Activated CD4-positive, alpha-beta T cell treated with anti-CD3 and anti-CD28 coated beads, Interleukin-10, Interleukin-2, amounts not matched to agents 100 ng/mL and 50 ng/mL, durations not matched to agents 16 hours and 8 hours (primary cell): ENCODE data around the gene EML3.
A peak's percentile ranks its signal among the peaks of the same experiment; 100 is the strongest.
"Not testable (repeated sequence)": the region's sequence is repeated elsewhere in the genome, so short reads cannot be mapped to it uniquely, and the experiment has no call there.

Experiments
- DNase-seq: peaks from one replicate; pipeline ENCODE4 v3.0.0-alpha.2; 2020

The EML3 gene

DNA sequence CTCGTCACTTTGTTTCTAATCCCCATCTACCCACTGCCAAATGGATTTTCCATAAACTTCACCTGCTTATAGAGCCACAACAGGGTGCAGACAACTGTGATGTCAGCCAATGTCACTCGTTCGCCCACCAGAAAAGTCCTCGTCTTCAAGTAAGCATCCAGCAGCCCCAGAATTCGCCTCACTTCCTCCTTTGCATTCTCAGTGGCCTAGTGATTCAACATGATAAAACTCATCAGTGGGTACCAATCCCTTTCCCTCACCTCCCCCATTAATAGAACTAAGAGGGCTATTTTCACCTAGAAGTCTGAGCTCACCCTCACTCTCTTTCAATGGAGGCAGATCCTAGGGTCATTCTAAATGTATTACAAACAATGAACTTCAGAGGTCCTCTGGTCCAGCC is 41.7 kb downstream of the EML3 start:
- DNase-seq: not testable (repeated sequence)

DNA sequence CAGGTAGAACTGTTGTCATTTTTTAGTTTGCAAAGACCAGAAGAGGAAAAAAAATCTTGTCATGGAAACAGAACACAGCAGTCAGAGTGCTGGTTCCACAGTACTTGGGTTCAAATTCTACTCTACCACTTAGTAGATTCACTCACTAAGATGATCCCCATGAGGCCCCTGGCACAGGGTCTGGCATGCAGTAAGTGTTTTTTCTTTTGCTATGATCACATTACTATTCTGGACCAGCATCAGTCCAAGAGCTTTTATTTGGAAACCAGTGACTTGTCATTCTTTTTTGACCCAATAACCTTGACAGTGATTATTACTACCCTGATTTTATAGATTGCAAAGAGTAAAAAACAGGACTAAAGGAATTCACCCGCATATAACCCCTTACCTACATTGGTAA is 43.0 kb downstream of the EML3 start:
- DNase-seq: no peak

DNA sequence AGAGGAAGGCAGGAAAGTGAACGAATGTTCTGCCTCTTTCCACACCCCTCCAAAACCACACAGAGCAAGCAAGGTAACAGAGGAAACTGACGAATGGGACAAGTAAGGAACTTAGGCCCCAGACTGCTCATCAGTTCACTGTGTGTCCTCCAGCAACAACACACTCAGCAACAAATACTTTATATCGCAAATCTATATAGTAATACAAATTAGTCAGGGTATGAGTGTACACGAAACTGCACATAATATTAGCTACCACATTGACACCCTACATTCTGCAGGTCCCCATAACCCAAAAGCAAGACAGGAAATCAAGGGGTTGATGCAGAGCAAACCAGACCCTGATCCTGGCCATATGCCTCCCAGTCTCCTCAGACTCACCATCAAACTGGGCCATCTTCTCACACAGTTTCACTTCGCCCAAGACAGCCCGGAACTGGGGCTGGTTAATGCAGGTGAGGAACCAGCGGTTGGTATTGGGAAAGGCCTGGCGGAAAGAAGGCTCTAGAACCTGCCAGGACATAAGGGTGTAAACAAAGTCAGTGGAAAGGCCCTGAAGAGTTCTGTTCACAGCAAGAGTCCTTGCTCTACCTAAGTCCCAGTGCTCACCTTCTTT is 45.4 kb downstream of the EML3 start:
- DNase-seq: no peak

DNA sequence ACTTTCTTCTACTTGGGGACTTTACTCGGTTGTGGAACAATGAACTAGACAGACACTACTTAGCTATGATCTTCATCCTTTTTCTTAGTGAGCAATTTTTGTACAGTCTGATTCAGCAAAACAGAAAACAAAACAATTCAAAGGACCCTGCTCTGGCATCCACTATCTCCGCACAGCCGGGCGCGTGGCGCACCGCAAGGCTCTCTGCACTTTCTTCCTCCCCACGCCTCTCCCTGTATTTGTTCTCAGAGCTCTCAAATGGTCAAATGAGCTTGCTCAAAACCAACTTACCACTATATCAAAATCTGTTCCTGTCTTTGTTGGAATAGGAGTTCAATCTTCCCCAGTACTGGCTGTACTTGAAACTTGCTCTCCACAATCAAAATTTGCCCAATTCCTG is 46.3 kb downstream of the EML3 start:
- no peak for DNase-seq

DNA sequence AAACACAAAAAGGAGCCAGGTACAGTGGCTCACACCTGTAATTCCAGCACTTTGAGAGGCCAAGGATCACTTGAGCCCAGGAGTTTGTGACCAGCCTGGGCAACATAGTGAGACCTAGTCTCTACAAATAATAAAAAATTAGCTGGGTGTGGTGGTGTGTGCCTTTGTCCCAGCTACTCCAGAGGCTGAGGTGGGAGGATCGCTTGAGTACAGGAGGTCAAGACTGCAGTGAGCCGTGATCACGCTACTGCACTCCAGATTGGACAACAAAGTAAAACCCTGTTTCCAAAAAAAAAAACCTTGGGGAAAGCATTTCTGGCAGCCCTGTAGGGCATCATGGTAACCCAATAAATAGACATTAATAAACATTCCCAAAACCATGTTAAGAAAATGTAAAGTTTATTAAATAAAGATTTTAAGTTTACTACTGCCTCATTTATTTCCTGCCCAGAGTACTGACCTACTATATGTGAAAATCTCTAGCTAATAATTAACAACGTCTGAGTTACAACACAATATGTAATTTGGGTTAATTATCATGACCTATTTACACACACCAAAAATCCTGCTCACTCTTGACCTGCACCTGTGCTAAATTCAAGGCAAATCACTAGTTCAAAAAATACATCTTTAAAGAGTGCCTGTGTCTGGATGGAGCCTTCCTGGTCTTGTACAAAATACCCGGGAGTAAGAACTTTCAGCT is 47.3 kb downstream of the EML3 start:
- no peak for DNase-seq

DNA sequence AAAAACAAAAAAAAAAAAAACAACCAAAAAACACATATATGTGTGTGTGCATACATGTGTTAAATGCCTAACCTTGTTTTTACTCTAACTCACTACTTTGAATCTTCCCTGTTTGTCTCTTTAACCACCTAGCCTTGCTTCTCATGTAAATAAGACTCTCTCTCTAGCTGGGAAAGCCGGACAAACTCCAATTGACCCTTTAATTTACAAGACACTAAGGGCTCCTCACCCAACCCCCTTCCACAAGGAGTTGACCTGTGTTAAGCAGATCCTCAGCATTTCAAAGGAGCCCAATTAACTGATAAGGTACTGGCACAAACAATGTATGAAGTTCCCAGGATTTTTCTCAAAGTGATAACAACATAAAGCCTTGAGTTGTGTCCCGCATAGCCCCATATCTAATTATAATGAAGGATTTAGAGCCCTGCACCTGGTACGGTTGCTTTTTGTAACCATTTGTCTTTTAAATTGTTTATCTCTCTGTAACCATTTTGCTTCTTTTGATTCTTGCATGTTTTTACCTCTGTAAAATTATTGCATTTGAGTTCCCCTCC is 50.8 kb downstream of the EML3 start:
- DNase-seq: not testable (repeated sequence)

DNA sequence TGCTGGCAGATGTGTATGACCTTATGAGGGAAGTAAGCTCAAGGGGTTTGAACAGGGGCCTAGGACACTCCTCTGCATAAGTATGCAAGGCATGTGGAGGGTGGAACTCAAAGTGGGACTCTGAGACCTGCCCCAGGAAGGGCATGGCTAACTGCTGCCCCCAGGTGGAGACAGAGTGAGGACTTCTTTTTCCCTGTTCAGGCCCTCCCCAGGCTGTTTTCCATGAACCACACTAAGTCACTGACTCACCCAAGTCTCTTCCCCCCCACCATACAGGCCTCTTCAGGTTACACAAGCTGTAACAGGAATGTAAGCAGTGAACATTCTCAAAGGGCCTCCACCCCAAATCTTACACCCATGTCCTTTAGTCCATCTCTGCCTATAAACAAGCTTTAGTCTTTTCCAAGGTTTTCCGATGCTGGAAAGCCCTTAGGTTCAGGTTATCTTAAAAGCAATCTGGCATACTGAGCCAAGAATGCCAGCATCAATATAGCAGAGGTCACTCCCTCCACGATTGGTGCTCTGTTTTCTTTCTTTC is 51.9 kb downstream of the EML3 start:
- DNase-seq: peak; percentile 81

DNA sequence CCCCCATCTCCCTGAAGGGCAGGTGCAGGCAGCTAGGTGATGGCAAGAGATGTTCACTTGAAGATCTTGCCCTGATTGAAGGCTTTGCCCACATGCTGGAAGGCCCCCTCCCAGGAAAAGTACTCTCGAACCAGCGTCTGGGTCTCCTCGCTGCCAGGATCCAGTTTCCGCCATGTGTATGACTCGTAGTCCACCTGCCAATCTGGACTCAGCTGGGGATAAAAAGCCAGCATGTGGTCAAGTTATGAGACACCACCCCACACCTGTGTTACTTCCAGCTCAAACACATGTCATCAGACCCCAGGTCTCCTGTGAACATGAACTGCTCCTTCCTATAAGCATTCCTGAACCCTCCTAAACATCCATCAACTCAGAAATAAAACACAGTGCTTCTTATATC is 52.9 kb downstream of the EML3 start:
- not testable (repeated sequence) for DNase-seq

DNA sequence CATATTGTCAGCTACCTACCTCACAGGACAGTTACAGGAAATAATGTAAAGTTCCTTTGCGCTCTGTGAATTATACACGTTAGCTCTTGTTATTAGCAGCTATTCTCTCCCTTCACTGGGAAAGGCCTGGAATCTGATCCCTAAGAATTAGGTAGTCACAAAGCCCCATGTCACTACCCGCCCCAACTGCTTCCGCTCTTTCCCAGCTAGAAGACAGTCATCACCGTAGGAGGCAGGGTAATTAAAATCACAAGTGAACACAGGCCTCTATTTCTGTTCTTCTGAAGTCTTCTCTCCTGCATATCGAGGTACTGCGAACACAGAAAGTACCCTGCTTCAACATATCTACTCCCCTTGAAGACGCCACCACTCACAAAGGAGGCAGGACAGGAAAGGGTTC is 53.4 kb downstream of the EML3 start:
- DNase-seq: no peak

DNA sequence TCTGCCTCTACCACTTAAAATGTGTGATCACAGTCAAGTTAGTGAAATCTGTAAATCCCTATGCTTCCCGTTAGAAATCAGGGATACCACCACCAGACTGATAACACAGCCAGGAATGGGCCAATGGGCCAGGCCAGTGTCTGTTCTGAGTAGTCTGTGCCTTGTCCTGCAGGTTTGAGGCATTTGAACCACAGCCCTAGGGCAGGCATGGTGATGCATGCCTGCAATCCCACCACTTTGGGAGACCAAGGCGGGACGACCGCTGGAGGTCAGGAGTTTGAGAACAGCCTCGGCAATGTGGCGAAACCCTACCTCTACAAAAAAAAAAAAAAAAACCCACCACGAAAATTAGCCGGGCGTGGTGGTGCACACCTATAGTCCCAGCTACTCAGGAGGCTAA is 53.9 kb downstream of the EML3 start:
- DNase-seq: no peak

DNA sequence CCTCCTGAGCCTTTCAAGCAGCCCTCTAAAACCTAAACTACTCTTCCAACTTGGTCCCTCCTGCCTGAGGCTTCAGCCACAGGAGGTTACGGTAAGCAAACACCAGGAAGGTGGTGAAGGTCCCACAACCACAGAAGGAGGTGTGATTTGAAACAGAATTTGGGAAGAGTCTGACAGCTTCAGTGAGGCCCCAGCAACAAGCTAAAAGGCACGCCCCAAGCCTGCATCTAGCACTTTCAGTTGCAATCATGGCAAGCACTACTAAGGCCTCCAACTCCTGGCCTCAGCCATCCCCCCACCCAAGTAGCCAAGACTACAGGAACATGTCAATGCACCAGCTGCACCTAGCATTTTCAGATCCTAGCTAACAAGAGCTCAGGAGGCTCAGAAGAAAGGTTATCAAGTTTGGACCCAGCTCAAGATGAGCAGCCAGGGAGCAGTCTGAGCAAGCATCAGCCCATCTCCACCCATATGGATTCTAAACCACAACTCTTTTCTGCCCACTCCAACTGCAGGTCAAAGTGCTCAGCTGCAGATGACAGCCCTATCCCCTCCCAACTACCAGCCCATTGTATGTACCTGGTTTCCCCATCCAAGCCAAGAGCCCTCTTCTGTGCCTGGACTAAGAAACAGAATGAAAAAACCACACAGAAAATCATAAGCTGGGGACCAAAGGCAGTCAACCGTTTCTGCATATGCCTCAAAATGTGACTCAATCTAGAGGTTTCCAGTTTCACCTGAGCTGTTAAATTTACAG is 55.5 kb downstream of the EML3 start:
- DNase-seq: peak; percentile 95

DNA sequence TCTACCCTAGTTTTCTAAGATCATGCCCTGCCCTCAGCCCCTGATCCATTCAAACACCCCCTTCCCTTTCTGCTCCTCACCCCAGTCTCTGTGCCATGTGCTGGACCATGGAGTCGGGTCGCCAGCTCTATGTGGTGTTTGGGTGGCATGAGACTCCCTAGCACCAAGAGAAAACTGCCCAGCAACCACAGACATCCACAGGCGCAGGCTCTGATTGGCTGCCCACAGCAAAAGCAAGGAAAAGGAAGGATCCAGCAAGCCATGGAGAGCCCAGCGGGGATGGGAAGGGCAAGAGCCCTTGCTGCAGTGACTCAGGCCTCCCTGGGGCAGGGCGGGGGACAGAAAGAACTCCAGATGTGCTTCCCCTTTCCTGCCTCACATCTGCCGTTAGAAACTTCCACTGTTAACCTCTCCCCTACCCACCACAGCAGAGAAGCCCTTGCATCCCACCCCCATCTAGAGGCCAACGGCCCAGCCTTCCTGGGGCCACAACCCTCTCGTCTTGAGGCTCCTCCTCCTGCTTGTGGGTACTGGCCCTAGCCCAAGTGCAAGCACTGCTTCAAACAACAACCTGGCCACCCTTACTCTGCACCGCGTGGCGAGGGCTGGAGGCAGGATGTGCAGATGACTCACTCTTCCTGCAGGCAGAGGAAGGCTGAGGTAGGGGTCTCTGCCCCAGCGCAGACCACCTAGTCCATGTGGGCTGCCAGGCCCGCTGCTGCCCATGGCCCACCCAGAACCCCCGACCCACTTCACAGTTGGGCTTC is 56.3 kb downstream of the EML3 start:
- DNase-seq: peak; percentile 98

DNA sequence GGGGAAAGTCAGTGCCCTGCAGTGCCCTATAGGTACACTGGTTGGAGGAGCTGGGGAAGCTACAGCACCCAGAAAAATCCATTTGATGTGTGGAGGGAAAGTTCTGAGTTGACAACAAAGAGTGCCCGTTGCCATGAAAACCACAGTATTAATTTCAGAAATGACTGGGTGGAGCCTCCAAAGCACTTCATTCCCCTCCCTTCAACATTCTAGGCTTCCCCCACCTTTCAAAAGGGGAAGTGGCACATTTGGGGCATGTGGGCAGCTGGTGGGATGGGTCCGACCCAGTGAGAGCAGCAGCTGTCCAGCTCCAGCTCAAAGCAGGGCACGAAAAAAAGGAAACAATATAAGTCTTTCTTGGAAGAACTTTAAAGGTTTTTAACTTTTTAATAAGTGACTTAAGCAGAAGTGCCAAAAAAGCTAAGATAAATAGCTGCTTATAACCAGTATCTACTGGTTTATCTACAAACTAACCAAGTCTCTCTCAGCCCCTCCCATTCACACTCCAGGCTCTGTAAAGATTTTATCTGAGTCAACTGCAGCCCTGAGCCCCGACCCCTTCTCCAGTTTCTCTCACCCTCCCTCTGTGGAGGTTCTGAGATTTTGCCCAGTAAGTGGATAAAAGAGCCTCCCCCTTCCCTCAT is 57.0 kb downstream of the EML3 start:
- peak; percentile 94 for DNase-seq

DNA sequence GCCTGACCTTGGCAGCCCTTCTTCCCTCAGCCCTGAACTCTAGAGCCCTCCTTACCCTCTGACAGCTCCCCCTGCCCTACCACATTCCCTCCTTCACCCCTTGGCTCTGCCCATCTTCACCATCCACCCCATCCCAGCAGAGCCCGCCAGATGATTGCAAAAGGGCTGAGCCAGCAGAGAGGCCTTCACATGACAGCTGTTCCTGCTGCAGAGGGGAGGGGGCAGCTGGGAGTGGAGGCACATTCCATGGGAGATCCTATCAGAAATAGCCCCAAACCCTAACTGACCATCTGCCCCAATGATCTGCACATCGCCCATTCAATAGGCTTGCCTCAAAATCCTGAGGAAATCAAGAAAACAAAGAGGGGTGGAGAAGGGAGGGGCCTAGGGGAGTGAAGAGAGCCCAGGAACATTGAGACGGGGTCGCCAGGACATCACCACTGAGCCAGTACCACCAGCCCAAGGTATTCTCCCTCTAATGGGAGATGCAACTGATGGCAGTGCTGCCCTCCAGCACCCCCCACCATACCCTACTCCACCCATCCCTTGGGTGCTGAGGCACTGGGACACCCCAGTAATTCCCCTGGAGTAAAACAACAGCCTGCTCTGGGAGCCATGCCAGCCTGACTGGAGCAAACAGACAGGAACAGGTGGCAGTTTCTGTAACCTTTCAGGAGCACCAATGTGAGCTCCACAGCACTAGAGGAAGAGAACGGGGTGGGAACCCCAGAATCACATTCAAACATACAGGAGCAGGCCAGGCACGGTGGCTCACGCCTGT is 58.0 kb downstream of the EML3 start:
- no peak for DNase-seq

DNA sequence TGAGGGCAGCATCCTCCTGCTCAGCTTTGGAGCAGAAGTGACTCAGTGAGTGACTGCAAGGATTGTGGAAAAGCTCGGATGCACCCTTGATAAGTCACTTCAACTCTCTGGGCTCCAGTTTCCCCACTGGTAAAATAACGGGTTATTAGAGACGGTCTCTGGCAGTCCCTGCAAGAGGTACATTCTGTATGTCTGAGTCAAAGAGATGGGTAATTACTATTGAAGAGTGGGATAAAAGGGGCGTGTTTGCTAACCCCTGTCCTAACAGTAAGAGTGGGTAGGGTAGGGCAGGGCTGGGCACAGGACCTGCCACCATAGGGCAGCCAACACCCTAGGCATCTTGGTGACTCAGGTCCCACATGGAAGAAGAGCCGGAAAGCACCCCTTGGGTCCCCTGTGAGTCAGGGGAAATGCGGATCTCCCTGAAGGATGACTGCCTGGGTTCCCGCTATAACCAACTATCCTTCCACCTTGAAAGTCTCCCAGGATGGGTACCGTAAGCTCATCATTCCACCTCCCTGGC is 58.7 kb downstream of the EML3 start:
- no peak for DNase-seq

DNA sequence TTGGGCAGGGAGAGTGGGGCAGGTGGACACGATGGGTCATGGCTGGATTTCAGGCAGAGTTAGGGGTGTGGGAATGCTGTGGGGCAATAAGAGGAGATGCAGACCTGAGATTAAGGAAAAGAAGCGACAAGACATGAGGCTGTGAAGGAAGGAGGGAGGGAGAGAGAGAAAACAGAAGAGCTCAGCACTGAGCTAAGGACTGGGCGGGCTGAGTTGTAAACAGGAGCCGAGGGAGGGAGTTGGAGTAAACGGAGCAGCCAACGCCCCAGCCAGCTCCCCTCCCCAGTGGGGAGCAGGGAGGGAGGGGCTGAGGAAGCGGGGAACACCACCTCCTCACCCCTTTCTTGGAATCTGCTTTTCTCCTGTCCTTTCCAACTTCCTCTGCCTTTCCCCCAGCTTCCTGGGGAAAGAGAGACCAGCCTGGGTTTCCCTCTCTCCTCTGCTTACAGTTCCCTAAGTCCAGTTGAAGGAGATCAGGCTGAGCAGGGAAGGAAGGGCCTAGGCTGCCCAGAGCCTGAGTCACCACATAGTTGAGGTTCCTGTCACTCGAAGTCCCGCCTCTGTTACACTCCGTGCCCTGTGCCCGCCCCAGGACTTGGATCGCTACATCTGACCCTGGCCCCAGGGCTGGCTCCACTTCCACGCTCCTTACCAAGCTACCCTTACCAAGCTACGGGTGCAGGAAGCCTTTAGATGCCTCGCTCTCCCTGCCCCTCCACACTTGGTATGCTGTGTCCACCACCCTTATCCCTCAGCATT is 59.3 kb downstream of the EML3 start:
- peak; percentile 71 for DNase-seq

DNA sequence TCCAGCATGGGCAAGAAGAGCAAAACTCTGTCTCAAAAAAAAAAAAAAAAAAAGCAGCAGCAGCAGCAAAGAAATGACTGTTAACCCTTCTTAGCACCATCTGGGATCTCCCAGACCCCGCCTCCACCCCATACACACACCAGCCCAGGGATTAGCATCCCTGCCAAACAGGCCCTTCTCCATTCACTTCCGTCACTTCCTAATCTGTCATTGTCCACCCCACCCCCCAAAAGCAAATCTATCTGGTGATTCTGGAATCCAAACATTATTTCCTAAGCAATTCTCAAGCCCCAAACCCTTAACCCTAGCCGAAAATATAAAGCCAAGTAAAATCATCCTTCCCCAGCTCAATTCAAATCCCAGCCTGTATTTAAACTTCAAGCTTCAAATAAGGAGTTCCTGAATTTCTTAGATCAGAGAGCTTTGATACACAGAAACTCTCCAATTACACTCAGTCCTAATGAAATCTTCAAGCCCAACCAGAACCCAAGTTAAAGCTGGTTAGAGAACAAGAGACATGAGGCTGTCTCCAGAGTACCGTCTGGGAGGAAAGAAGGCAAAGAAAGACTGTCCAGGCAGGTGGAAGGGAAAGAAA is 60.0 kb downstream of the EML3 start:
- peak; percentile 33 for DNase-seq
